HG03354 (cell line): ENCODE data around the gene C2orf15.
"Not testable (repeated sequence)": the region's sequence is repeated elsewhere in the genome, so short reads cannot be mapped to it uniquely, and the experiment has no call there.

Experiments
- ATAC-seq: cut with Tn5 transposase; IDR thresholded peaks from one replicate; pipeline ENCODE4 v1.9.1; 2021; ENCODE audit warnings: mild to moderate bottlenecking; ENCODE audit not compliant: unreplicated experiment, poor library complexity, severe bottlenecking

The C2orf15 gene

DNA sequence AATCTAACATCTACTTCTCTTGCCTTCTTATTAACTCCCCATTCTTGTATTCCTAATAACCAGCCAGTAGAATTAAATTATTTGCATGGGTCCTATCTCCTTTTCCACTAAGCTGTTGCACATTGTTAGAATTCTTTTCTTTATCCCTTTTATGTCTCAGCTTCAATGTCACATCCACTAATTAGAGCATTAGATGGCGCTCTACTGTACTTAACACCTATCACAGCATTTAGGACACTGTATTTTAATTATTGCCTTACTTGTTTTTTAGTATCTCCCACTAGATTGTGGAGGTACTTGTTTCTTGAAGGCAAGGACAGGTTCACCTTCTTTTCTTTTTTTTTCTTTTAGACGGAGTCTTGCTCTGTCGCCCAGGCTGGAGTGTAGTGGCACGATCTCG, 17.1 kb downstream of the C2orf15 start:
- ATAC-seq = no peak

DNA sequence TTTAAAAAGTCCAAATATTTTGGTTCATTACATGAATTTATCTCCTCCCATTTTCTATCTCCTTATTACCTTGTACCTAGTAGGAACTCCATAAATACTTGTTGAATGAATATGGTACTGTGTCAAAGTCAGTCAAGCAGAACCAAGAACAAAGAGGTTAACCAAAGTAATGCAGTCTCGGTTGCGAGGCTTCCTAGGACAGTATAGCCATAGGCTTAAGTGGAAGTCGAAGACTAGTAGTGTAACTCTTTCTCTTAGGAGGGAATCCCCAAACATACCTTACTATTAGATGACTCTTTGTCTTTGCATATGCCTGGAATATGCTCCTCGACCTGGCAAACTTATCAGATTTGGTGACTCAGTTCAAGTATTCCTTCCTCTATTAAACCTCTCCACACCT, 18.1 kb downstream of the C2orf15 start:
- no peak for ATAC-seq

DNA sequence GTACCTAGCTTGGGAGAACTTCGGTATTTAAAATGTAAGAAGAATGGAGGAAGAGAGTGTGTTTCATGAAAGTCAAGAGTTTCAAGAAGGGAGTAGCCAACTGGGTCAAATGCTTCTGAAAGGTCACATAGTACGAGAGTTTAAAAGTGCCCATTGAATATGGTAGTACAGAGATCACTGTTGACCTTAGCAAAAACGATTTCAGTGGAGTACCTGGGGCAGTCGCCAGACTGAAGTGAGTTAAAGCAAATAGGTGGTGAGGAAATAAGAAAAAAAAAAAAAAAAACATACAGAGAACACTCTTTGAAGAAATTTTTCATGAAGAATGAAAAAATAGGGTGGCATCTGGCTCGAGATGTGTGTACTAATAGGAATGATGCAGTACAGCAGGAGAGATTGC, 24.7 kb downstream of the C2orf15 start:
- no peak for ATAC-seq

DNA sequence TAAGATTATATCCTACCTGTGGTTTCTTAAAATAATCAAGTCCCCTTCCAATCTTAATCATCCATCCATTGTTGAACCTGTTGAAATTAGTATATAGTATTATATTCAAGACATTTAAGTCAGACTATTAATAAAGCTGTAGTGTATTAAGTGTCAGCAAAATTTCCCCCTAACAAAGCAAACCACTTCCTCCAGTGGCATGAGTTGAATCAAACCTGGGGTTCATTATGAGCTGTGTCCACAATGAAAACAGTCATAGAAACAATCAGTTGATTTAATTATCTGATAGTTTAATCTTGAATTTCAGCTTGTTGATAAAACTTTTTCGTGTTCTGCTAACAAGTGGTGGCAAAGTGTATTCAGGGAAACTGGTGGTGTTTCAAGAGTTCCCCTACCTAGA, 28.0 kb downstream of the C2orf15 start:
- peak; percentile 50 for ATAC-seq

DNA sequence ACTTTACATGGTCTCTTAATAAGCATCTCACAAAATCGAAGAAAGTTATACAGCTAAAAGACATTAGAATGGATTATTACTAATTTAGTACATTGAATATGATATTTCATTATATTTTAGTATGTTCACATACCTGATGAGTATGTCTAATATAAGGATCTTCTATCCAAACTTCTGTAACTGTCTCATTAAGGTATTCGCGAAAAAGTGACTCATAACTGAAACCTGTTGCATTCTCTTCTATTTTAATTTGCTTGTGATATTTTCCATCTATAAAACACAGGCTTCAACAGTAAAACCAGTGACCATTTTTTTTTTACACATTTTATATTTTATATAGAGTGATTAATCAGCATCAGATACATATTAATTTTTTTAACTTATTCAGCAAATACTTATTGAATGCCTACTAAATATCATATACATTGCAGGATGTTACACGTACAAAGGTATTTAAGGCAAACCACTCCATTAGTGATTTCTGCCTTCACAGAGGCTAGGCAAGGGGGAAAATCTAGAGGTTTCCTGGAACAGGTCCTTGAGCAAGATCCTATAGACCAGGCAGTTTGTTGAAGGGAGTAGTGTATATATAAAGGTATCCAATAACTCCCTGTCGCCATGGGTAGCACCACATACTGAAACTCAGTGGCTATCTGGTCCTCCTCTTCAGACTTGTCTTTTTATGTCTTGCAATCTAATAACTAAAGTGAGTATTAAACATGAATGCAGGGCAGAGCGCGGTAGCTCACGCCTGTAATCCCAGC, 30.1 kb downstream of the C2orf15 start:
- no peak for ATAC-seq

DNA sequence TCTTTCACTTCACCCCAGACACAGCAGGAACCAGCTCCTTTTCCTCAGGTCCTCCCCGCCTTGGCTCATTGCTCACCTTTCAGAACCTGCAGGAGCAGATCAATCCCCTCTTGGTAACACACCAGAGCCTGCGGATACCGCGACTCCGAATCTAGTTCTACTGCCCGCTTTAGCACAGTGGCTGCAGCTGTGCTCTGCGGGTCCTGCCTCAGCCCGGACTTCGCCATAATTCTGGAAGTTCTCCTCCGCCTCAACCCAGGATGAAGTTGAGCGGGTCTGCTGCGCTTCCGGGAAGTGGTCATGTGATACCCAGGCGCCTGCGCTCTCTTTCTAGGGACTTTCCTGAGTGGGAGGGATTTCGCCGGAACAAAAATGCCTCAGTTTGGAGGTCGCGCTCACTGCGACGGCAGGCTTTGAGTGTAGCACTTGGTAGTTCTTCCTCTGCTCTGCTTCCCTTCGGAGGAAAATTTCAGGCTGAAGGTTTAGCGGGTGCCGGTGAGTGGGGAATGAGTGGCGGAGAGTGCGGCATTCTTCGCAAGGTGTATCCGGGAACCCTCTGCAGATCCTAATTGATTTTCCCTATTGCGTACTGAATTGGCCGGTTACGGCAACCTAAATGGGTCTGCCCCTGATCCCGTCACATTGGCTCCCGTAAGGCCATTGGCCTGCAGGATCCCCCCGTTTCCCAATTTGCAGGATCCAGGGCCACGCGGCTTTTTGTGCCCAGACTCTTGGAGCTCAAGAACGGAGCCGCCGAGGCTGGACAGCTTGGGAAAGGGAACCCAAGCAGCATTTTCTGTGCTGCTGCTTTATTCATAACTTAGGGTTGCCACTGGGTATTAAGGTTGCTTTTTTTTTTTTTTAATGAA, 39.5 kb downstream of the C2orf15 start, which contains the start of the genes MITD1 and MRPL30:
Gene MITD1 (minus strand): TSS at position 304 of the 869 bp plus-strand sequence. CDS start 77 bp downstream, at position 227.
Gene MRPL30 (plus strand): TSS at position 430 of the 869 bp plus-strand sequence. CDS start 5,020 bp downstream, outside the sequence.
- ATAC-seq = peak; percentile 96

DNA sequence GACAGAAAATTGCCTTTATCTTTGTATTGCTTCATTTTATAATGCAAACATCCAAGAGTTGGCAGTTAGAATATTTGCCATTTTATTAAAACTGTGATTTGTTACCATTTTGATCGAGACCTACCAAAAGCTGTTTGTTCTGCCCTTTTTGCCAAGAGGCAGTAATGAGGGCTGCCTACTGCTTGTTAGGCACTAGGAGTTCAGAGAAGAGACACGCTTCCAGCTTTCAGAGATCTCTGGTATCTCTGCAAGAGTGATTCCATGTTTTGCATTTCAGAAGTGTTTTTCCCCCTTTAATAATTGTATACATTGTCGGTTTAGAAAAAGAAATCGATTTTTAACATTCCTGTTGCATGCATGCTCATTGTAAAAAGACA, 40.1 kb downstream of the C2orf15 start:
- ATAC-seq = no peak

DNA sequence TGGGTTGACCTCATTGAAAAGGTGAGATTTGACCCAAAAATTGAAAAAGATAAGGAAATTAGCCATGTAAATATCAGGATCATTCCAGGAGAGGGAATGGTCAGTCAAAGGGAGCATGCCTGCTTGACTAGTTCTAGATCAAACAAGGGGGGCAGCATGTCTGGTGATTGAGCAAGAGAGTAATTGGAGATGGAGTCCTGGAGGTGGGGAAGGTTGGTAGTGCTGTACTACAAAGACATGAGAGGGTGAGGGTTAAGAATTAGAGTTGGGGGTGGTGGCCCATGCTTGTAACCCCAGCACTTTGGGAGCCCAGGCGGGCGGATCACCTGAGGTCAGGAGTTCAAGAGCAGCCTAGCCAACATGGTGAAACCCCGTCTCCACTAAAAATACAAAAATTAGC, 41.5 kb downstream of the C2orf15 start:
- no peak for ATAC-seq

DNA sequence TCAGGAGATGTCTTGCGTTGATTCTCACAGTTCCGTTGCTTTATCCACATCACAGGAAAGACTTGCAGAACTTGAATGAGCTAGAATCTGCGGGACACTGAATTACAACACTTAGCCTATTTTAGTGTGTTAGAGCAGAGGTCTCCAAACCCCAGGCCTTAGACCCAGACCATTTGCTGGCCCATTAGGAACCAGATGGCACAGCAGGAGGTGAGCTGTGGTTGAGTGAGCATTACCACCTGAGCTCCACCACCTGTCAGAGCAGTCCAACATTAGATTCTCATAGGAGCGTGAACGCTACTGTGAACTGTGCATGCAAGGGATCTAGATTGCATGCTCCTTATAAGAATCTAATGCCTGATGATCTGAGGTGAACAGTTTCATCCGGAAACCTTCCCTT, 43.3 kb downstream of the C2orf15 start:
- no peak for ATAC-seq

DNA sequence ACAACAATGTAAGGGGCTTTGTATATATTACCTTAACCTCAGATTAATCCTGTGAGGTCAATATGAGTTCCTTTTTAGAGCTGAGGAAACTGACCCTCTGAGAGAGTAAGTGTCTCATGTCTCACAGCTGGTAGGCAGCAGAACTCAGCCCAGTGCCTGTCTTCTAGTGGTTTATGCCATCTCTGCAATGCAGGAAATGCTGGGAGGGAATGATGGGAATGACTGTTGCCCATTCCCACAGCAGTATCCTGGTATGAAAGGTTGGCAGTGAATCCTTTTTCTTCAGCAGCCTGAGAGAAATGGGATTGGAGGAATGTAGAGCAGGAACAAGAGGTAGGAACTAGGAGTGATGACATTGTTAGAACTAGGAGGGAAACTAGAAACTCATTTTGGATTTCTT, 45.5 kb downstream of the C2orf15 start:
- no peak for ATAC-seq

DNA sequence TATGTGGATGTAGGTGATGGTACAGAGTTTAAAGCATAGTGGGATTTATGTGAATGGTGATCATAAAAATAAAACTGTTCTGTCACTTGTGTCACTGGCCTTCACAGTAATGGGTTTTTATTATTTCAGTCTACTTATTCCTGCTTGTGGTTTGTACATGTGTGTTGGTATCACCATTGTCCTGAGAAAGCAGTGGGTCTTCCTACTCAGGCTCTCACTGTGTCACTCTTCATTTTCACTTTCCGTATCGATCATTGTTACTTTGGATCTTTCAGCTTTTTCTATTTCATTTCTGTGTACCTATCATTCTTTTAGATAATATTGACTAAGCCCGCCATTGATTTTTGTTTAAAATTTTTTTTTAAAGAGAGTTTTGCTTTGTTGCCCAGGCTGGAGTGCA, 46.9 kb downstream of the C2orf15 start:
- no peak for ATAC-seq

DNA sequence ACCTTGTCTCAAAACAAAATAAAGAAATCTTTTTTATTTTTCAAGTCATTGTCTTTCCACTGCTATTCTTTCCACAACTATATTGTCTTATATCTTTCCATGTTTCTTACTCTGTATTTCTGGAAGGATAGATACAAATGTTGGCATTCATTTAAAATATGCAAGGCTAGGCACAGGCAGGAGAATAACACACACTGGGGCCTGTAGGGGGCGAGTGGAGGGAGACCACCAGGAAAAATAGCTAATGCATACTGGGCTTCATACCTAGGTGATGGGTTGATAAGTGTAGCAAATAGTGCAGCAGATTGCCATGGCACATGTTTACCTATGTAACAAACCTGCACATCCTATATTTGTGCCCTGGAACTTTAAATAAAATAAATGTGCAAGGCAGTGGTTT, 49.0 kb downstream of the C2orf15 start:
- no peak for ATAC-seq

DNA sequence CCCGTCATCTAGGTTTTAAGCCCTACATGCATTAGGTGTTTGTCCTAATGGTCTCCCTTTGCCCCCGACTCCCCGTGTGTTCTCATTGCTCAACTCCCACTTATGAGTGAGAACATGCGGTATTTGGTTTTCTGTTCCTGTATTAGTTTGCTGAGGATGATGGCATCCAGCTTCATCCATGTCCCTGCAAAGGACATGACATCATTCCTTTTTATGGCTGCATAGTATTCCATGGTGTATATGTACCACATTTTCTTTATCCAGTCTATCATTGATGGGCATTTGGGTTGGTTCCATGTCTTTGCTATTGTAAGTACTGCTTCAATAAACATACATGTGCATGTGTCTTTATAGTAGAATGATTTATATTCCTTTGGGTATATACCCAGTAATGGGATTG, 50.9 kb downstream of the C2orf15 start:
- not testable (repeated sequence) for ATAC-seq

DNA sequence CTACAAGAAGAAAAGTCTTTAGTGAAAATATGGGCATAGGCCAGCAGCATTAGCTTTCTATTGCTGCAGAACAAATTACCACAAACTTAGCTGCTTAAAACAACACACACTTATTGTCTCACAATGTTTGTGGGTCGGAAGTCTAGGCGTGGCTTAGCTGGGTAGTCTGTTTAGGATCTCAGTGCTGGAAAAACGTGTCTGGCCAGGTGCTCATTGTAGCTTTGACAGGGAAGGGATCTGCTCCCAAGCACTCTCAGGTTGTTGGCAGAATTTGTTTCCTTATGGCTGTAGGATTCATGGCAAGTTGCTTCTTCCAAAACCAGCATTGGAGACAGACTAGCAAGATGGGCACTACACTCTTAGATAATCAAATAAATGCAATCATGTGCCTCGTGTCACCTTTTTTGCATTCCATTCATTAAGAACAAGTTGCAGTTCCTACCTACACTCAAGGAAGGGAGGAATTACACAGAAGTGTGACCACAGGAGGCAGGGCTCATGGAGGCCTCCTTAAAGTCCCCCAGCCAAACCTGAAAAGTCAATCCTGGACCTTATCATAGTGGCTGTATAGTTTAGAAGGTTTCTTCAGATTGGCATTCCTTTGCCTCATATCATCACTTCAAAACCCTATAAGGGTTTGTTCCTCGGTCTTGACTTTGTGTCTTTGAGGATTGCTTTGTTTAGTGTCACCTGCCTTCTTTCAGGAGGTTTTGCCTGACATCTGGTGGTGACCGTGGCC, 56.8 kb downstream of the C2orf15 start:
- no peak for ATAC-seq

DNA sequence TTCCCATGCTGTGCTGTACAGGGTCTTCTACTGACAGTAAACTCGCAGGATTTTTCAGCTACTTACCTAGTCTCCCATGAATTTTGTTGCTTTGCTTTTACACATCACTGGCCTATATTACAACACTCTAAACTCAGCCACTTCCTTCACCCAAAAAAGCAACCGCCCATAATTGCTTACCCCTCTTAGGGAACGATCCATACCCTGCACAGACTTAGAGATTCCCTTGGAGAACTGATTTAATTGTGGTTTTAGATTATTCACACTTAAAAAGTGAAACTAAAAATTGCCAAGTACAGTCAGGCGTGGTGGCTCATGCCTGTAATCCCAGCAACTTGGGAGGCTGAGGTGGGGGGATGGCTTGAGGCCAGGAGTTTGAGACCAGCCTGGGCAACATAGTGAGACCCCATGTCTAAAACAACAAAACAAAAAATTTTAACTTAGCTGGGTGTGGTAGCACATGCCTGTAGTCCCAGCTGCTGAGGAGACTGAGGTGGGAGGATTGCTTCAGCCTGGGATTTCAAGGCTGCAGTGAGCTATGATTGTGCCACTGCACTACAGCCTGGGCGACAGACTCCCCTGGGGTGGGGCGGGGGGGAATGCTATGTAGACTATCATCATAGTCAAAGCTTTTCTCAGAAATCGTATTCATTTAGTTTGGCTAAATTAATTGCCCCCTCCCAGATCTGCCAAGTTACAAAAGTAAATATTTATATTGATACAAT, 58.7 kb downstream of the C2orf15 start:
- no peak for ATAC-seq
